ENCODE measurements around the gene TMCC1. TPM values are rescaled to one million over a fixed set of nuclear protein-coding genes. Genes with fewer than 3 reads are reported as not detected.

TMCC1 gene
- total and polyA plus RNA-seq, 2 donors (not counting 3 experiments of a cell fraction or from before 2014, with no cell fraction given), result 17.4 to 38.4 TPM

DNA sequence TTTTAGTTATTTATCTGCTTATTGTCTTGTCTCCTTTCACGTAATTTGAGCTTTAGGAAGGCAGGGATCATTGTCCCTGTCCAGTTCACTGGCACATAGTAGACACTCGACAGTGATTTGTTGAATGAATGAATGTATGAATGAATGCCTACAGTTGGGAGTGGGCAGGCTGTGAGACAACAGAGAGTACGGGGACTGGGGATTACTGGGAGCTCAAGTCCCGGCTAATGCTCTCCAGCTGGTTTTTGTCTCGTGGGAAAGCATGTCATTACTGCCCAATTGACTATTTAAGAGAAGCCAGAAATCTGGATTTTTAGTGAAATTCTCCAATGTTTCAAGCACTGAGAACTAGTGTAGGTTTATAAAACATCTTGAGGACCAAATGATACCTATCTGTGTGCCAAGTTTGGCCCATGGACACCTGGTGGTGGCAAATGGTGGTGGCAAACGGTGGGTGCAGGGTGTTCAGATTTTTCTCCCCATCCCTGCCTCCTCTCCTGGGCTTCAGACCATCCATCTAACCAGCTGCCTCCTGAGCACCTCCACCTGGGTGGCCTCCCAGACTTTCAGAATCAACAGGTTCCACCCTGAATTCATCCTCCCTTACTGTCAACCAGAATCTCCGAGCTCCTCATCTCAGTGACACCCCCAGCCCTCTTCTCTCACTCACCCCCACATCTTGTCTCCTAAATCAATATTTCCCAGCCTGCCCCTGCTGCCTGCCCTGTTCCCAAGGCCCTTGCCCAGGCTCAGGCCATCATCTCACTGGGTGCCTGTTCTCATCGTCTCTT, 44.8 kb upstream of the TMCC1 start:
- Histone ChIP-seq H3K9ac (replicated peaks; ENCODE audit: extremely low read depth, insufficient read depth, low read length) (no peak overlapping the region), H3K27me3 (ENCODE audit: control insufficient read depth in 2 of 2, insufficient read depth in 2 of 2, low read length in 2 of 2) (no peaks in the 10 kb centered on the region), H3K4me2 (ENCODE audit: insufficient read depth, low read length) (no peak overlapping the region), H3K9me1 (replicated peaks; ENCODE audit: control insufficient read depth, extremely low read depth, insufficient read depth, low read length) (no peaks in the 10 kb centered on the region), H3K36me3 (ENCODE audit: control insufficient read depth in 2 of 2, extremely low read depth in 1 of 2, insufficient read depth in 2 of 2, low read length in 2 of 2) (no peaks in the 10 kb centered on the region), H3K4me3 (replicated peaks in 1 of 3; ENCODE audit: insufficient read depth in 1 of 3, low read depth in 1 of 3, low read length in 3 of 3) (no peak overlapping the region), H3K27ac (ENCODE audit: insufficient read depth, low read depth, low read length) (no peak overlapping the region), H3K9me3 (replicated peaks; ENCODE audit: control insufficient read depth, insufficient read depth, low read length) (no peaks in the 10 kb centered on the region), H3K4me1 (ENCODE audit: control insufficient read depth, extremely low read depth, insufficient read depth, low read length) (peaks cover 3% of the 10 kb centered on the region), H2AFZ (ENCODE audit: low read depth, low read length) (no peak overlapping the region), H3K79me2 (ENCODE audit: control insufficient read depth, insufficient read depth, low read length) (no peaks in the 10 kb centered on the region), H4K20me1 (replicated peaks; ENCODE audit: control insufficient read depth, extremely low read depth, insufficient read depth, low read length) (no peaks in the 10 kb centered on the region)
- CTCF ChIA-PET, result interaction anchor here (0.6 to 1.2 kb wide), 2 partner anchors 27 to 310 kb away, joined by 3 to 6 read pairs; no protein-coding TSS in a partner anchor
- TF ChIP-seq POLR2AphosphoS5 (IDR thresholded peaks at IDR 0.05; ENCODE audit: insufficient read depth, low read depth, low read length) (no peak), MYC (IDR thresholded peaks at IDR 0.05; ENCODE audit: low read depth, low read length) (no peak), GATA2 (IDR thresholded peaks at IDR 0.05; ENCODE audit: insufficient read depth, insufficient read length, low read depth, low read length) (no peak), FOS (IDR thresholded peaks at IDR 0.05; ENCODE audit: borderline replicate concordance, insufficient read depth, low read length) (no peak), EZH2 (IDR thresholded peaks at IDR 0.05; ENCODE audit: borderline replicate concordance, low read depth, low read length, severe bottlenecking) (no peak), POLR2A (IDR thresholded peaks at IDR 0.05; ENCODE audit: low read depth, low read length) (no peak), JUN (IDR thresholded peaks at IDR 0.05; ENCODE audit: borderline replicate concordance, insufficient read depth, insufficient read length, low read depth) (no peak)
- TF ChIP-seq, protein P1, sequence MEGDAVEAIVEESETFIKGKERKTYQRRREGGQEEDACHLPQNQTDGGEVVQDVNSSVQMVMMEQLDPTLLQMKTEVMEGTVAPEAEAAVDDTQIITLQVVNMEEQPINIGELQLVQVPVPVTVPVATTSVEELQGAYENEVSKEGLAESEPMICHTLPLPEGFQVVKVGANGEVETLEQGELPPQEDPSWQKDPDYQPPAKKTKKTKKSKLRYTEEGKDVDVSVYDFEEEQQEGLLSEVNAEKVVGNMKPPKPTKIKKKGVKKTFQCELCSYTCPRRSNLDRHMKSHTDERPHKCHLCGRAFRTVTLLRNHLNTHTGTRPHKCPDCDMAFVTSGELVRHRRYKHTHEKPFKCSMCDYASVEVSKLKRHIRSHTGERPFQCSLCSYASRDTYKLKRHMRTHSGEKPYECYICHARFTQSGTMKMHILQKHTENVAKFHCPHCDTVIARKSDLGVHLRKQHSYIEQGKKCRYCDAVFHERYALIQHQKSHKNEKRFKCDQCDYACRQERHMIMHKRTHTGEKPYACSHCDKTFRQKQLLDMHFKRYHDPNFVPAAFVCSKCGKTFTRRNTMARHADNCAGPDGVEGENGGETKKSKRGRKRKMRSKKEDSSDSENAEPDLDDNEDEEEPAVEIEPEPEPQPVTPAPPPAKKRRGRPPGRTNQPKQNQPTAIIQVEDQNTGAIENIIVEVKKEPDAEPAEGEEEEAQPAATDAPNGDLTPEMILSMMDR (IDR thresholded peaks at IDR 0.05; ENCODE audit: extremely low read depth in 1 of 2, insufficient read depth in 1 of 2, low read depth in 1 of 2, low read length in 2 of 2), result no peak
- TF ChIP-seq, protein P2, sequence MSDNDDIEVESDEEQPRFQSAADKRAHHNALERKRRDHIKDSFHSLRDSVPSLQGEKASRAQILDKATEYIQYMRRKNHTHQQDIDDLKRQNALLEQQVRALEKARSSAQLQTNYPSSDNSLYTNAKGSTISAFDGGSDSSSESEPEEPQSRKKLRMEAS (IDR thresholded peaks at IDR 0.05; ENCODE audit: insufficient read depth, insufficient read length), result no peak
- dilution Hi-C loops (cut with MboI; ENCODE audit: extremely low pct_ligation_motif_present, low sequenced_read_pairs) (no loop called here), intact Hi-C loops (cut with micrococcal nuclease) (no loop called here)
- no TSS peak for BruUV-seq (replicated peaks)
- FAIRE-seq, result no peak
- POLR2A ChIA-PET, result no interaction called here
- no peak for DNase-seq (ENCODE audit: low read depth, low spot score)
